ENCODE measurements around the gene WBP1. TPM values are rescaled to one million over a fixed set of nuclear protein-coding genes. Genes with fewer than 3 reads are reported as not detected.
"Not testable (repeated sequence)": the region's sequence is repeated elsewhere in the genome, so short reads cannot be mapped to it uniquely, and the experiment has no call there.

The WBP1 gene
- total RNA-seq, 4 donors from 2014 or later = 40.0 to 56.4 (median 47.2) TPM

GRCh38 chr2:74482801-74483674 lies 24.8 kb downstream of the WBP1 start, which contains the start of the genes CCDC142 and TTC31:
Gene CCDC142 (minus strand): TSS chr2:74482998. CDS start chr2:74482837, 161 bp downstream.
Gene TTC31 (plus strand): TSS chr2:74483081. CDS start chr2:74483096, 15 bp downstream.
- H3K4me1 ChIP-seq = peaks cover 26 to 44% (median 39%) of the 10 kb centered on the region in 4 donors
- H3K4me3 ChIP-seq = peak within 1 kb of the TSS; percentile 89 to 99 (median 92)
- H3K27me3 ChIP-seq = no peaks in the 10 kb centered on the region
- H3K27ac ChIP-seq (replicated peaks in 1 of 4) = peak within 1 kb of the TSS; percentile 85 to 96 (median 88)
- intact Hi-C loops (cut with DNase I) = loop anchor here (1.0 kb wide), 1 partner anchor 71 kb away; the partner anchor contains the start of gene DOK1
- H3K9me3 ChIP-seq = no peaks in the 10 kb centered on the region
- TF ChIP-seq POLR2AphosphoS5 (IDR thresholded peaks at IDR 0.05) (peak; percentile 85 to 86), EP300 (IDR thresholded peaks at IDR 0.05) (no peak)
- TF ChIP-seq, protein P1, sequence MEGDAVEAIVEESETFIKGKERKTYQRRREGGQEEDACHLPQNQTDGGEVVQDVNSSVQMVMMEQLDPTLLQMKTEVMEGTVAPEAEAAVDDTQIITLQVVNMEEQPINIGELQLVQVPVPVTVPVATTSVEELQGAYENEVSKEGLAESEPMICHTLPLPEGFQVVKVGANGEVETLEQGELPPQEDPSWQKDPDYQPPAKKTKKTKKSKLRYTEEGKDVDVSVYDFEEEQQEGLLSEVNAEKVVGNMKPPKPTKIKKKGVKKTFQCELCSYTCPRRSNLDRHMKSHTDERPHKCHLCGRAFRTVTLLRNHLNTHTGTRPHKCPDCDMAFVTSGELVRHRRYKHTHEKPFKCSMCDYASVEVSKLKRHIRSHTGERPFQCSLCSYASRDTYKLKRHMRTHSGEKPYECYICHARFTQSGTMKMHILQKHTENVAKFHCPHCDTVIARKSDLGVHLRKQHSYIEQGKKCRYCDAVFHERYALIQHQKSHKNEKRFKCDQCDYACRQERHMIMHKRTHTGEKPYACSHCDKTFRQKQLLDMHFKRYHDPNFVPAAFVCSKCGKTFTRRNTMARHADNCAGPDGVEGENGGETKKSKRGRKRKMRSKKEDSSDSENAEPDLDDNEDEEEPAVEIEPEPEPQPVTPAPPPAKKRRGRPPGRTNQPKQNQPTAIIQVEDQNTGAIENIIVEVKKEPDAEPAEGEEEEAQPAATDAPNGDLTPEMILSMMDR (IDR thresholded peaks at IDR 0.05) = peak; percentile 80 to 88 (median 85)
- WGBS = 0% methylated on average over 29 of the region's 50 CpGs
- peak; percentile 99 for DNase-seq (ENCODE audit: extremely low spot score)
- peaks cover 9 to 69% (median 54%) of the 10 kb centered on the region in 4 donors for H3K36me3 ChIP-seq

DNA sequence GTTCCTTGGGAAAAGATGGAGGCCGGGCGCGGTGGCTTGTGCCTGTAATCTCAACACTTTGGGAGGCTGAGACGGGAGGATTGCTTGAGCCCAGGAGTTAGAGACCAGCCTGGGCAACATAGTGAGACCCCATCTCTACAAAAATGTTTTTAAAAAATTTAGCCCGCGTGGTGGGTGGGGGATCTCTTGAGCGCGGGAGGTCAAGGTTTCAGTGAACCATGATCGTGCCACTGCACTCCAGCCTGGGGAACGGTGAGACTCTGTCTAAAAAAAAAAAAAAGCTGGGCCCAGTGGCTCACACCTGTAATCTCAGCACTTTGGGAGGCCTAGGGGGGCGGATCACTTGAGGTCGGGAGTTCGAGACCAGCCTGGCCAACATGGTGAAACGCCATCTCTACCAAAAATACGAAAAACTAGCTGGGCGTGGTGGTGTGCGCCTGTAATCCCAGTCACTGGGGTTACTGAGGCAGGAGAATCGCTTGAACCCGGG lies 25.5 kb downstream of the WBP1 start:
- DNase-seq (ENCODE audit: extremely low spot score); H3K27me3 ChIP-seq; H3K9me3 ChIP-seq: not testable (repeated sequence)
- Histone ChIP-seq H3K4me3 (peak overlapping the region; percentile 89 to 99 (median 92)), H3K27ac (replicated peaks in 1 of 4) (peak overlapping the region in 3 of 4 donors; percentile 85 to 91 (median 86)), H3K36me3 (peaks cover 6 to 69% (median 57%) of the 10 kb centered on the region in 4 donors), H3K4me1 (peaks cover 26 to 44% (median 39%) of the 10 kb centered on the region in 4 donors)
- intact Hi-C loops (cut with DNase I) = loop anchor here (1.0 kb wide), 2 partner anchors 71 to 104 kb away; partner anchors contain the start of gene DOK1
- WGBS = 81% methylated on average over 19 of the region's 19 CpGs

GRCh38 chr2:74486141-74486540 lies 27.9 kb downstream of the WBP1 start:
- Histone ChIP-seq H3K9me3 (no peaks in the 10 kb centered on the region), H3K36me3 (peaks cover 11 to 69% (median 53%) of the 10 kb centered on the region in 4 donors), H3K4me3 (no peak overlapping the region), H3K4me1 (peaks cover 20 to 26% (median 25%) of the 10 kb centered on the region in 4 donors), H3K27me3 (no peaks in the 10 kb centered on the region), H3K27ac (replicated peaks in 1 of 4) (no peak overlapping the region)
- no peak for DNase-seq (ENCODE audit: extremely low spot score)
- TF ChIP-seq, protein P1 (IDR thresholded peaks at IDR 0.05) = no peak
- no peak for TF ChIP-seq POLR2AphosphoS5 (IDR thresholded peaks at IDR 0.05)
- TF ChIP-seq POLR2A (IDR thresholded peaks at IDR 0.05; ENCODE audit: low read depth) = no peak
- TF ChIP-seq EP300 (IDR thresholded peaks at IDR 0.05) = no peak
- WGBS = 88% methylated on average over 2 of the region's 2 CpGs
- intact Hi-C loops (cut with DNase I) = loop anchor here (5.0 kb wide), 1 partner anchor 41 kb away; the partner anchor contains the start of genes AUP1, DQX1 and HTRA2

DNA sequence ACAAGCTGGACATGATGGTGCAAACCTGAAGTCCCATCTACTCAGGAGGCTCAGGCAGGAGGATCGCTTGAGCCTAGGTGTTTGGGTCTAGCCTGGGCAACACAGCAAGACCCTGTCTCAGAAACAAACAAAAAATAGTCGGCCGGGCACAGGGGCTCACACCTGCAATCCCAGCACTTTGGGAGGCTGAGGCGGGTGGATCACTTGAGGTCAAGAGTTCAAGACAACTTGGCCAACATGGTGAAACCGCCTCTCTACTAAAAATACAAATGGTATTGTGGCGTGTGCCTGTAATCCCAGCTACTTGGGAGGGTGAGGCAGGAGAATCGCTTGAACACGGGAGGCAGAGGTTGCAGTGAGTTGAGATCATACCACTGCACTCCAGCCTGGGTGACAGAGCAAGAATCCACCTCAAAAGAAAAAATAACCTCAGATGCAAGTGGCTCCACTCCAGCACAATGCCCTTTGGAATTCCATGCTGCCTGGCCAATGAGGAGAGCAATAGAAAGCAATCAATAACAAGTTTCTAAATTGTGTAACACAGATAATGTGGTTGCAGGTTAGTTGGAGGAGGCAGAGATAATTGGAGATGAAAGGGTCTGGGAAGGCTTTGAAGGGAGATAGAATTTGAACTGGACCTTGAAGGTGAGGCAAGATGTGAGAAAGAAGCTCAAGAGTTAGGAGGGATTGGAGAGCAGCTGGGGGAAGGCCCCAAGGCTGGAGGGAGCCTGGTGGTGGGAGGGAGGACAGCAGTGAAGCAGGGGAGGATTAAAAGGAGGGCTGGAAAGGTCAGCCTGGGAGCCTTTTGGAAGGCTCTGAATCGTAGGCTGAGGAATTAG lies 30.6 kb downstream of the WBP1 start:
- Histone ChIP-seq H3K27me3 (no peaks in the 10 kb centered on the region), H3K27ac (replicated peaks in 1 of 4) (no peak overlapping the region), H3K4me1 (peaks cover 5 to 8% (median 6%) of the 10 kb centered on the region in 4 donors), H3K9me3 (no peaks in the 10 kb centered on the region), H3K36me3 (peaks cover 36 to 96% (median 79%) of the 10 kb centered on the region in 4 donors), H3K4me3 (no peak overlapping the region)
- intact Hi-C loops (cut with DNase I) = loop anchor here (5.0 kb wide), 1 partner anchor 38 kb away; the partner anchor contains the start of genes AUP1, DQX1 and HTRA2
- no peak for DNase-seq (ENCODE audit: extremely low spot score)
- TF ChIP-seq, protein P1 (IDR thresholded peaks at IDR 0.05) = no peak
- TF ChIP-seq POLR2AphosphoS5 (IDR thresholded peaks at IDR 0.05) (no peak), EP300 (IDR thresholded peaks at IDR 0.05) (no peak), POLR2A (IDR thresholded peaks at IDR 0.05; ENCODE audit: low read depth) (no peak)
- 95% methylated on average over 9 of the region's 9 CpGs for WGBS

All from esophagus muscularis mucosa (tissue), 4 donors.